Common myeloid progenitor, CD34-positive (primary cell): ENCODE results near the gene ZC3H12A.
"Not testable (repeated sequence)": the region's sequence is repeated elsewhere in the genome, so short reads cannot be mapped to it uniquely, and the experiment has no call there.

Source experiments
- CTCF ChIA-PET: fragments of 350-600 bp; sonication (Branson Sonifier 250); formaldehyde crosslinking; loops from one replicate; lab custom pipeline; 2021; ENCODE audit warnings: antibody characterized with exemption; lab: Charles Lee
- POLR2A ChIA-PET: fragments of 350-600 bp; sonication (Branson Sonifier 250); formaldehyde crosslinking; loops from one replicate; lab custom pipeline; 2021; ENCODE audit warnings: antibody characterized with exemption; lab: Charles Lee
- DNase-seq, 3 donors: peaks; one replicate each; pipeline versions ENCODE4 v3.0.0 to v3.0.0-alpha.2; 2013
- H3K27ac ChIP-seq, 2 experiments: 1 replicate in 1 of 2; 2 replicates in 1 of 2; pipeline ENCODE4 v1.7.0; 2013; ENCODE audit warnings: inconsistent platforms in 2 of 2, low read length in 2 of 2, mild to moderate bottlenecking in 2 of 2, low read depth in 1 of 2, moderate library complexity in 1 of 2; ENCODE audit not compliant: severe bottlenecking in 2 of 2, insufficient read depth in 1 of 2, poor library complexity in 1 of 2
- H3K27me3 ChIP-seq, 5 experiments: replicated peaks in 2 of 5; 1 replicate in 3 of 5; 2 replicates in 2 of 5; pipeline versions ENCODE4 v1.6.1 to v1.7.0; 2013; ENCODE audit warnings: low read length in 4 of 5, mild to moderate bottlenecking in 2 of 5, moderate library complexity in 2 of 5, inconsistent platforms in 1 of 5; ENCODE audit not compliant: insufficient read depth in 5 of 5, control insufficient read depth in 4 of 5
- H3K36me3 ChIP-seq, 4 experiments: 1 replicate in 2 of 4; 2 replicates in 2 of 4; pipeline versions ENCODE4 v1.6.1 to v1.7.0; 2013; ENCODE audit warnings: low read length in 3 of 4, control low read depth in 1 of 4, mild to moderate bottlenecking in 1 of 4; ENCODE audit not compliant: control insufficient read depth in 4 of 4, insufficient read depth in 4 of 4
- H3K4me1 ChIP-seq, 4 experiments: 1 replicate in 3 of 4; 2 replicates in 1 of 4; pipeline versions ENCODE4 v1.6.1 to v1.7.1; 2013; ENCODE audit warnings: low read length in 3 of 4, mild to moderate bottlenecking in 3 of 4, control low read depth in 1 of 4, inconsistent platforms in 1 of 4, moderate library complexity in 1 of 4; ENCODE audit not compliant: control insufficient read depth in 4 of 4, insufficient read depth in 4 of 4; ENCODE audit errors: control extremely low read depth in 1 of 4
- H3K4me3 ChIP-seq, 7 experiments: 1 replicate in 4 of 7; 2 replicates in 3 of 7; pipeline versions ENCODE4 v1.5.1 to v1.7.0; 2013; ENCODE audit warnings: mild to moderate bottlenecking in 7 of 7, low read length in 6 of 7, moderate library complexity in 6 of 7, inconsistent platforms in 2 of 7, low read depth in 2 of 7, control low read depth in 1 of 7; ENCODE audit not compliant: insufficient read depth in 4 of 7, control insufficient read depth in 1 of 7; ENCODE audit errors: extremely low read depth in 1 of 7
- H3K9me3 ChIP-seq, 5 experiments: 1 replicate in 4 of 5; 2 replicates in 1 of 5; pipeline versions ENCODE4 v1.6.1 to v1.7.1; 2013; ENCODE audit warnings: low read length in 4 of 5, mild to moderate bottlenecking in 2 of 5, inconsistent platforms in 1 of 5, low read depth in 1 of 5, moderate library complexity in 1 of 5; ENCODE audit not compliant: control insufficient read depth in 4 of 5, insufficient read depth in 2 of 5; ENCODE audit errors: control extremely low read depth in 1 of 5
- WGBS: methylation state at CpG from one replicate; pipeline ENCODE4 v1.1.5; 2013; ENCODE audit not compliant: insufficient coverage; 5-methylcytosine and 5-hydroxymethylcytosine counted together

The ZC3H12A gene

GRCh38 chr1:37518929-37519328, 44.5 kb downstream of the ZC3H12A start:
- peaks cover 4 to 12% (median 7%) of the 10 kb centered on the region in 4 experiments for H3K4me1 ChIP-seq
- H3K36me3 ChIP-seq, POLR2A ChIA-PET, H3K9me3 ChIP-seq, H3K4me3 ChIP-seq, H3K27ac ChIP-seq, CTCF ChIA-PET, H3K27me3 ChIP-seq: not testable (repeated sequence)
- WGBS = 74% methylated on average over 9 of the region's 15 CpGs
- DNase-seq = peak in 1 of 3 donors; percentile 8

- POLR2A ChIA-PET = no interaction called here
- H3K9me3 ChIP-seq = peaks cover 0 to 4% (median 0%) of the 10 kb centered on the region in 5 experiments
- DNase-seq = peak in 1 of 3 donors; percentile 19
- no peaks in the 10 kb centered on the region for H3K27me3 ChIP-seq
- peaks cover 3 to 11% (median 7%) of the 10 kb centered on the region in 4 experiments for H3K4me1 ChIP-seq
- CTCF ChIA-PET = no interaction called here
- no peak overlapping the region for H3K4me3 ChIP-seq
- H3K36me3 ChIP-seq = no peaks in the 10 kb centered on the region
- no peak overlapping the region for H3K27ac ChIP-seq
Observed at GRCh38 chr1:37519613-37520012, 45.2 kb downstream of the ZC3H12A start.

GRCh38 chr1:37529888-37530287, 55.5 kb downstream of the ZC3H12A start:
- DNase-seq, H3K27me3 ChIP-seq, H3K27ac ChIP-seq, H3K9me3 ChIP-seq, POLR2A ChIA-PET, H3K36me3 ChIP-seq, H3K4me3 ChIP-seq, H3K4me1 ChIP-seq: not testable (repeated sequence)
- CTCF ChIA-PET = interaction anchor here (1.2 to 1.5 kb wide), 2 partner anchors 15 to 21 kb away, joined by 3 read pairs; partner anchors contain the start of gene MEAF6
- WGBS = no CpG with 5 or more reads among the region's 1 CpG

- H3K27me3 ChIP-seq, H3K9me3 ChIP-seq, DNase-seq, H3K27ac ChIP-seq, H3K4me3 ChIP-seq, H3K4me1 ChIP-seq: not testable (repeated sequence)
- 100% methylated on average over 4 of the region's 4 CpGs for WGBS
- ChIA-PET POLR2A (interaction anchor here (0.6 kb wide), 1 partner anchor 58 kb away, joined by 3 read pairs; no protein-coding TSS in a partner anchor), CTCF (interaction anchor here (1.1 kb wide), 1 partner anchor 17 kb away, joined by 3 read pairs; no protein-coding TSS in a partner anchor)
- H3K36me3 ChIP-seq = peaks cover 5 to 24% (median 16%) of the 10 kb centered on the region in 4 experiments
Observed at GRCh38 chr1:37532418-37533156, 58.2 kb downstream of the ZC3H12A start.

GRCh38 chr1:37533317-37534093, 59.1 kb downstream of the ZC3H12A start:
- ChIA-PET POLR2A (interaction anchor here (0.6 kb wide), 1 partner anchor 59 kb away, joined by 3 read pairs; no protein-coding TSS in a partner anchor), CTCF (no interaction called here)
- no peaks in the 10 kb centered on the region for H3K4me1 ChIP-seq
- no peaks in the 10 kb centered on the region for H3K9me3 ChIP-seq
- H3K27ac ChIP-seq = no peak overlapping the region
- WGBS = 94% methylated on average over 3 of the region's 4 CpGs
- no peaks in the 10 kb centered on the region for H3K27me3 ChIP-seq
- peaks cover 5 to 32% (median 22%) of the 10 kb centered on the region in 4 experiments for H3K36me3 ChIP-seq
- DNase-seq = no peak
- no peak overlapping the region for H3K4me3 ChIP-seq
